BE2C (cell line): Measurements from ENCODE around the gene SCUBE2.
A peak's percentile ranks its signal among the peaks of the same experiment; 100 is the strongest.

Experiments used
- DNase-seq: peaks from one replicate; pipeline ENCODE4 v3.0.0-alpha.2; 2020
- H3K27me3 ChIP-seq: fragments of 250-450 bp; sonication (Bioruptor Pico); 2 replicates; pipeline ENCODE4 v1.5.1; 2020; ENCODE audit warnings: mild to moderate bottlenecking
- H3K36me3 ChIP-seq: fragments of 250-450 bp; sonication (Bioruptor Pico); 2 replicates; pipeline ENCODE4 v1.5.1; 2020; ENCODE audit warnings: mild to moderate bottlenecking
- H3K4me1 ChIP-seq: fragments of 250-450 bp; sonication (Bioruptor Pico); 2 replicates; pipeline ENCODE4 v1.5.1; 2020
- H3K4me3 ChIP-seq: 2 replicates; pipeline ENCODE4 v1.5.1; 2011; ENCODE audit warnings: low read depth, low read length
- H3K9me3 ChIP-seq: fragments of 250-450 bp; sonication (Bioruptor Pico); 2 replicates; pipeline ENCODE4 v1.5.1; 2020
- CTCF ChIP-seq: IDR thresholded peaks from 2 replicates; pipeline ENCODE4 v1.5.1; 2012; ENCODE audit warnings: mild to moderate bottlenecking, low read depth, low read length

The SCUBE2 gene

GRCh38 chr11:9065607-9066432 is 25.6 kb downstream of the SCUBE2 start:
- Histone ChIP-seq H3K27me3 (no peaks in the 10 kb centered on the region), H3K4me1 (peaks cover 7% of the 10 kb centered on the region), H3K4me3 (no peak overlapping the region), H3K36me3 (no peaks in the 10 kb centered on the region), H3K9me3 (no peaks in the 10 kb centered on the region)
- TF ChIP-seq CTCF: no peak
- DNase-seq: no peak

- Histone ChIP-seq H3K4me3 (no peak overlapping the region), H3K9me3 (no peaks in the 10 kb centered on the region), H3K4me1 (peaks cover 7% of the 10 kb centered on the region), H3K36me3 (no peaks in the 10 kb centered on the region), H3K27me3 (no peaks in the 10 kb centered on the region)
- TF ChIP-seq CTCF: no peak
- no peak for DNase-seq
Measured at GRCh38 chr11:9061807-9062206, 29.6 kb downstream of the SCUBE2 start.

- DNase-seq: no peak
- no peaks in the 10 kb centered on the region for H3K36me3 ChIP-seq
- TF ChIP-seq CTCF: peak; percentile 36
- no peaks in the 10 kb centered on the region for H3K27me3 ChIP-seq
- H3K4me1 ChIP-seq: no peaks in the 10 kb centered on the region; the same call in 1 of the 2 replicates
- H3K9me3 ChIP-seq: no peaks in the 10 kb centered on the region
- no peak overlapping the region for H3K4me3 ChIP-seq
Measured at GRCh38 chr11:9060700-9061111, 30.7 kb downstream of the SCUBE2 start.

GRCh38 chr11:9059406-9059805 is 32.0 kb downstream of the SCUBE2 start:
- Histone ChIP-seq H3K4me1 (no peaks in the 10 kb centered on the region), H3K36me3 (no peaks in the 10 kb centered on the region), H3K27me3 (no peaks in the 10 kb centered on the region)

GRCh38 chr11:9057888-9058287 is 33.5 kb downstream of the SCUBE2 start:
- Histone ChIP-seq H3K4me3 (no peak overlapping the region), H3K36me3 (no peaks in the 10 kb centered on the region), H3K27me3 (no peaks in the 10 kb centered on the region), H3K4me1 (no peaks in the 10 kb centered on the region), H3K9me3 (no peaks in the 10 kb centered on the region)
- TF ChIP-seq CTCF: no peak
- DNase-seq: no peak

More at GRCh38 chr11:9059406-9059805, 32.0 kb downstream of the SCUBE2 start:
- Histone ChIP-seq H3K9me3 (no peaks in the 10 kb centered on the region), H3K4me3 (no peak overlapping the region)
- no peak for TF ChIP-seq CTCF
- DNase-seq: no peak

- H3K27me3 ChIP-seq: no peaks in the 10 kb centered on the region
- no peaks in the 10 kb centered on the region for H3K4me1 ChIP-seq
- no peak for TF ChIP-seq CTCF
- H3K9me3 ChIP-seq: no peaks in the 10 kb centered on the region
- DNase-seq: no peak
- H3K36me3 ChIP-seq: no peaks in the 10 kb centered on the region
- no peak overlapping the region for H3K4me3 ChIP-seq
Measured at GRCh38 chr11:9057007-9057406, 34.4 kb downstream of the SCUBE2 start.
